Chondrocyte (in vitro differentiated cells): ENCODE data around the gene TMEM145. TPM values are rescaled to one million over a fixed set of nuclear protein-coding genes. Genes with fewer than 3 reads are reported as not detected.
"Not testable (repeated sequence)": the region's sequence is repeated elsewhere in the genome, so short reads cannot be mapped to it uniquely, and the experiment has no call there.

Experiments used
- DNase-seq: peaks from one replicate; pipeline ENCODE4 v3.0.0; 2021; ENCODE audit warnings: mixed read lengths, low spot score
- H3K27ac Mint-ChIP-seq: one replicate; pipeline ENCODE4 v1.8.0; 2021; ENCODE audit warnings: mild to moderate bottlenecking, moderate library complexity, mixed read lengths; ENCODE audit not compliant: unreplicated experiment
- H3K27me3 Mint-ChIP-seq: 2 replicates; pipeline ENCODE4 v1.8.0; 2021; ENCODE audit warnings: low read depth, mixed read lengths
- H3K36me3 Mint-ChIP-seq: 2 replicates; pipeline ENCODE4 v1.8.0; 2021; ENCODE audit warnings: low read depth, mixed read lengths
- H3K4me1 Mint-ChIP-seq: 2 replicates; pipeline ENCODE4 v1.8.0; 2021; ENCODE audit warnings: low read depth, mild to moderate bottlenecking, mixed read lengths
- H3K4me3 Mint-ChIP-seq: one replicate; pipeline ENCODE4 v1.8.0; 2021; ENCODE audit warnings: mild to moderate bottlenecking, moderate library complexity, mixed read lengths; ENCODE audit not compliant: unreplicated experiment
- H3K9me3 Mint-ChIP-seq: 2 replicates; pipeline ENCODE4 v1.8.0; 2021; ENCODE audit warnings: low read depth, mixed read lengths
- total RNA-seq: library from RNA; stranded (reverse); gene quantifications from 3 replicates; pipeline ENCODE4 v1.2.1, GENCODE V29; 2021
- TF ChIP-seq, protein P1 (sequence below): fragments of 200-600 bp; sonication (generic); IDR thresholded peaks from 2 replicates; pipeline ENCODE4 v1.5.0; 2021; ENCODE audit warnings: antibody characterized with exemption, mild to moderate bottlenecking, moderate library complexity

TMEM145 gene
- total RNA-seq, 1 donor from 2014 or later = 0.32 TPM

DNA sequence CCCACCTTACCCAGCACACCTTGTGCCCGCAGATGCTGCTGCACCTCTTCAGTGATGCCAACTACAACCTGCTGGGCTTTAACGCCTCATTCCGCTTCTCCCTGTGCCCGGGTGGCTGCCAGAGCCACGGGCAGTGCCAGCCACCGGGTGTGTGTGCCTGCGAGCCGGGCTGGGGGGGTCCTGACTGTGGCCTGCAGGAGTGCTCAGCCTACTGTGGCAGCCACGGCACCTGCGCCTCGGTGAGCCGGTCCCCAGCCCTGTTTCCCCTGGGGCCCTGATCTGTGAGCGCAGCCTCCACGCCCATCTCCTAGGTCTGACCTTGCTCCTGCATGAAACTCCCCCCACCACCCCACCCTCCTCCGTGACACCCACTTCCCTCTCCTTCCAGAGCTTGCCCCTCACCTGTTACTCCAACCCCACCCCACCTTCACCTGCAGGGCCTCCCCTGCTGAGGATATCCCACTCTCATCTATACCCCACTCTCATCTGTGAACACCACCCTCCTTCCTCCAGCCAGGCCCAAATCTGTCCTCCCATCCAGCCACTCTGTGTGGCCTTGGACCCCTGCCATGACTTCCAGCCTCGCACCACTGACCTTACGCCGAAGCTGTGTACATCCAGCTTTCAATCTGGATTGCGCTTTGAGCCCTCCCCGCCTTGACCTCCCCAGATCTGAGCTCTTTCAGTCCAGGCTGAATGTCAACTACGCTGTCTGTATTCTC, 21.0 kb downstream of the TMEM145 start:
- Mint-ChIP-seq H3K9me3 (no peaks in the 10 kb centered on the region), H3K4me1 (peaks cover 9% of the 10 kb centered on the region), H3K36me3 (peaks cover 4% of the 10 kb centered on the region), H3K4me3 (no peak overlapping the region), H3K27me3 (no peaks in the 10 kb centered on the region), H3K27ac (no peak overlapping the region)
- TF ChIP-seq, protein P1, sequence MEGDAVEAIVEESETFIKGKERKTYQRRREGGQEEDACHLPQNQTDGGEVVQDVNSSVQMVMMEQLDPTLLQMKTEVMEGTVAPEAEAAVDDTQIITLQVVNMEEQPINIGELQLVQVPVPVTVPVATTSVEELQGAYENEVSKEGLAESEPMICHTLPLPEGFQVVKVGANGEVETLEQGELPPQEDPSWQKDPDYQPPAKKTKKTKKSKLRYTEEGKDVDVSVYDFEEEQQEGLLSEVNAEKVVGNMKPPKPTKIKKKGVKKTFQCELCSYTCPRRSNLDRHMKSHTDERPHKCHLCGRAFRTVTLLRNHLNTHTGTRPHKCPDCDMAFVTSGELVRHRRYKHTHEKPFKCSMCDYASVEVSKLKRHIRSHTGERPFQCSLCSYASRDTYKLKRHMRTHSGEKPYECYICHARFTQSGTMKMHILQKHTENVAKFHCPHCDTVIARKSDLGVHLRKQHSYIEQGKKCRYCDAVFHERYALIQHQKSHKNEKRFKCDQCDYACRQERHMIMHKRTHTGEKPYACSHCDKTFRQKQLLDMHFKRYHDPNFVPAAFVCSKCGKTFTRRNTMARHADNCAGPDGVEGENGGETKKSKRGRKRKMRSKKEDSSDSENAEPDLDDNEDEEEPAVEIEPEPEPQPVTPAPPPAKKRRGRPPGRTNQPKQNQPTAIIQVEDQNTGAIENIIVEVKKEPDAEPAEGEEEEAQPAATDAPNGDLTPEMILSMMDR = no peak
- no peak for DNase-seq

DNA sequence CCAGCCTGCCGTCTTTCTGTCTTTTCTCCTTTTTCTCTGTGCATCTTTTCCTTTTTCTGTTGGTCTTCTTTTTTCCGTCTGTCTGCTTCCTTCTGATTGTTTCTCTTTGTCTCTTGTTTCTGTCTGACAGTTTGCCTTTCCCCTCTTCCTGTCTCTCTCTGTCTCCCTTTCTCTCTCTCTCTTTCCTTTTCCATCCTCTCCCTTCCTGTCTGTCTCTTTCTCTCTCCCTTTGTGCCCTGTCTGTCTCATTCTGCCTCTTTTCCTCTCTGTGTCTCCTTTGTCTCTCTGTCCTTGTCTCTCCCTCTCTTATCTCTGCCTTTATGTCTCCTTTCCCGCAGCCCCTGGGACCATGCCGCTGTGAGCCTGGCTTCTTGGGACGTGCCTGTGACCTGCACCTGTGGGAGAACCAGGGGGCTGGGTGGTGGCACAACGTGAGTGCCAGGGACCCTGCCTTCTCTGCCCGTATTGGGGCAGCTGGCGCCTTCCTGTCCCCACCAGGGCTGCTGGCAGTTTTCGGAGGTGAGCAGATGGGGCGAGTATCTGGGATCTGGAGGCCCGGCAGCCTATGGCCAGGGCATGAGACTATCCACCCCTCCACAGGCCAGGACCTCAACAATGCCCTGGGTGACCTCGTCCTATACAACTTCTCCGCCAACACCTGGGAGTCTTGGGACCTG, 21.7 kb downstream of the TMEM145 start:
- Mint-ChIP-seq H3K27ac (no peak overlapping the region), H3K9me3 (no peaks in the 10 kb centered on the region), H3K4me3 (no peak overlapping the region), H3K27me3 (no peaks in the 10 kb centered on the region), H3K4me1 (peaks cover 9% of the 10 kb centered on the region), H3K36me3 (peaks cover 7% of the 10 kb centered on the region)
- TF ChIP-seq, protein P1 = no peak
- no peak for DNase-seq

GRCh38 chr19:42335374-42335936, 22.3 kb downstream of the TMEM145 start:
- Mint-ChIP-seq H3K27ac (no peak overlapping the region), H3K4me1 (peaks cover 3% of the 10 kb centered on the region), H3K4me3 (no peak overlapping the region), H3K36me3 (peaks cover 7% of the 10 kb centered on the region), H3K9me3 (no peaks in the 10 kb centered on the region), H3K27me3 (no peaks in the 10 kb centered on the region)
- TF ChIP-seq, protein P1 = no peak
- no peak for DNase-seq

DNA sequence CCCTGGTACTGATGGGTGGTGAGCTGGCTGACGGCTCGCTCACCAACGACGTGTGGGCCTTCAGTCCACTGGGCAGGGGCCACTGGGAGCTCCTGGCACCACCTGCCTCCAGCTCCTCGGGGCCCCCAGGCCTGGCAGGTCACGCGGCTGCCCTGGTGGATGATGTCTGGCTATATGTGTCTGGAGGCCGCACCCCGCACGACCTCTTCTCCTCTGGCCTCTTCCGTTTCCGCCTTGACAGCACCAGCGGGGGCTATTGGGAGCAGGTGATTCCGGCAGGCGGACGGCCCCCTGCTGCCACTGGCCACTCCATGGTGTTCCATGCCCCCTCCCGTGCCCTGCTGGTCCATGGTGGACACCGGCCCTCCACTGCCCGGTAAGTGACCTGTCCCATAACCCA, 22.9 kb downstream of the TMEM145 start:
- DNase-seq = no peak
- Mint-ChIP-seq H3K4me3 (no peak overlapping the region), H3K9me3 (no peaks in the 10 kb centered on the region), H3K27ac (no peak overlapping the region), H3K4me1 (no peaks in the 10 kb centered on the region), H3K27me3 (no peaks in the 10 kb centered on the region), H3K36me3 (peaks cover 7% of the 10 kb centered on the region)
- TF ChIP-seq, protein P1 = no peak

- not testable (repeated sequence) for H3K4me1 Mint-ChIP-seq, H3K9me3 Mint-ChIP-seq, DNase-seq, H3K27me3 Mint-ChIP-seq, H3K36me3 Mint-ChIP-seq, H3K27ac Mint-ChIP-seq, H3K4me3 Mint-ChIP-seq
These were observed 26.2 kb downstream of the TMEM145 start for GRCh38 chr19:42339126-42339860.

DNA sequence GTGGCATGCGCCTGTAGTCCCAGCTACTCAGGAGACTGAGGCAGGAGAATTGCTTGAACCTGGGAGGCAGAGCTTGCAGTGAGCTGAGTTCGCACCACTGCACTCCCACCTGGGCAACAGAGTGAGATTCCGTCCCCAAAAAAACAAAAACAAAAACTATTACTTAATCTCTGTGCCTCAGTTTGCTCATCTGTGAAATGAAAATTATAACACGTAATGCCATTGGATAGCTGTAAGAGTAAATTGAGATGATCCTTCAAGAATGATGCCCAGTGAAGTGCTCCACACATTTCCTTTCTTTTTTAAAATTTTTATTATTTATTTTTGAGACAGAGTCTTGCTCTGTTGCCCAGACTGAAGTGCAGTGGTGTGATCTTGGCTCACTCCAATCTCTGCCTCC, 26.8 kb downstream of the TMEM145 start:
- not testable (repeated sequence) for H3K4me1 Mint-ChIP-seq, DNase-seq, H3K27ac Mint-ChIP-seq, H3K27me3 Mint-ChIP-seq, H3K4me3 Mint-ChIP-seq, H3K9me3 Mint-ChIP-seq
- H3K36me3 Mint-ChIP-seq = peaks cover 13% of the 10 kb centered on the region
